ENCODE data around the gene NHLRC1. TPM values are rescaled to one million over a fixed set of nuclear protein-coding genes. Genes with fewer than 3 reads are reported as not detected.

The NHLRC1 gene
- polyA plus RNA-seq, 1 experiment = 1.4 TPM

- H3K4me3 ChIP-seq (ENCODE audit: low read depth, low read length) = no peak overlapping the region
- DNase-seq (ENCODE audit: low read depth, low spot score) = no peak
- CTCF ChIA-PET = no interaction called here
- no peaks in the 10 kb centered on the region for H3K9me3 ChIP-seq (ENCODE audit: control insufficient read depth, insufficient read depth, low read length)
- TF ChIP-seq CTCF (IDR thresholded peaks at IDR 0.05; ENCODE audit: low read depth, low read length) = no peak
- no peaks in the 10 kb centered on the region for H3K27me3 ChIP-seq (ENCODE audit: control insufficient read depth, insufficient read depth, low read length)
- POLR2A ChIA-PET = no interaction called here
- no peak overlapping the region for H3K27ac ChIP-seq (ENCODE audit: low read depth, low read length)
Observed at GRCh38 chr6:18165751-18166150, 43.3 kb upstream of the NHLRC1 start.

DNA sequence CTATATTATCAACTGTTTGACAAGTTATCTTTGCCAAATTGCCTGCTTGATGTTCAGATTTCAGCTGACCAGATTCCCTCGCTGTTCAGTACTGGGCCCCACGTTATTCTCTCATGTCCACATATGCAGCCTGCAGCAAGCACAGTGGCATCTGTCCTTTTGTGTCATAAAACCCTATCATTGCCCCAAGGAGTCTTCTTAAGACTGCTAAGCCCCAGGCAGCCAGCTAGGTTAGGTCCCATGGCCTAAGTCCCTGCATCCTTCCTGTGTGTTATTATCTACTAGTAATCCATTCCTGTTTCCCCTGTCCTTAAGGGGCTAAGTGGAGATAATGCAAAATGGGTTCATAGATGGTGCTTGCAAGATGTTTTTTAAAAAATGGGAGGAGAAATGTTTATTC is 39.9 kb upstream of the NHLRC1 start:
- Histone ChIP-seq H3K9me3 (ENCODE audit: control insufficient read depth, insufficient read depth, low read length) (no peaks in the 10 kb centered on the region), H3K4me3 (ENCODE audit: low read depth, low read length) (no peak overlapping the region), H3K27ac (ENCODE audit: low read depth, low read length) (no peak overlapping the region), H3K27me3 (ENCODE audit: control insufficient read depth, insufficient read depth, low read length) (no peaks in the 10 kb centered on the region)
- TF ChIP-seq CTCF (IDR thresholded peaks at IDR 0.05; ENCODE audit: low read depth, low read length) = no peak
- ChIA-PET CTCF (no interaction called here), POLR2A (no interaction called here)
- no peak for DNase-seq (ENCODE audit: low read depth, low spot score)

GRCh38 chr6:18161431-18161830 is 39.0 kb upstream of the NHLRC1 start:
- Histone ChIP-seq H3K27me3 (ENCODE audit: control insufficient read depth, insufficient read depth, low read length) (no peaks in the 10 kb centered on the region), H3K9me3 (ENCODE audit: control insufficient read depth, insufficient read depth, low read length) (no peaks in the 10 kb centered on the region), H3K4me3 (ENCODE audit: low read depth, low read length) (no peak overlapping the region), H3K27ac (ENCODE audit: low read depth, low read length) (no peak overlapping the region)
- no peak for TF ChIP-seq CTCF (IDR thresholded peaks at IDR 0.05; ENCODE audit: low read depth, low read length)
- POLR2A ChIA-PET = no interaction called here
- DNase-seq (ENCODE audit: low read depth, low spot score) = no peak
- CTCF ChIA-PET = no interaction called here

- no peak for TF ChIP-seq CTCF (IDR thresholded peaks at IDR 0.05; ENCODE audit: low read depth, low read length)
- no peak for DNase-seq (ENCODE audit: low read depth, low spot score)
- no peaks in the 10 kb centered on the region for H3K27me3 ChIP-seq (ENCODE audit: control insufficient read depth, insufficient read depth, low read length)
- H3K27ac ChIP-seq (ENCODE audit: low read depth, low read length) = no peak overlapping the region
- POLR2A ChIA-PET = no interaction called here
- H3K9me3 ChIP-seq (ENCODE audit: control insufficient read depth, insufficient read depth, low read length) = no peaks in the 10 kb centered on the region
- CTCF ChIA-PET = no interaction called here
- H3K4me3 ChIP-seq (ENCODE audit: low read depth, low read length) = no peak overlapping the region
Observed at GRCh38 chr6:18160911-18161310, 38.4 kb upstream of the NHLRC1 start.

GRCh38 chr6:18155864-18156421 is 33.5 kb upstream of the NHLRC1 start:
- TF ChIP-seq CTCF (IDR thresholded peaks at IDR 0.05; ENCODE audit: low read depth, low read length) = peak; percentile 42
- DNase-seq (ENCODE audit: low read depth, low spot score) = no peak
- ChIA-PET POLR2A (no interaction called here), CTCF (interaction anchor here (1.5 kb wide), 1 partner anchor 348 kb away, joined by 5 read pairs; no protein-coding TSS in a partner anchor)
- H3K4me3 ChIP-seq (ENCODE audit: low read depth, low read length) = peak overlapping the region; percentile 93
- H3K27me3 ChIP-seq (ENCODE audit: control insufficient read depth, insufficient read depth, low read length) = no peaks in the 10 kb centered on the region
- H3K27ac ChIP-seq (ENCODE audit: low read depth, low read length) = no peak overlapping the region
- H3K9me3 ChIP-seq (ENCODE audit: control insufficient read depth, insufficient read depth, low read length) = no peaks in the 10 kb centered on the region; the same call in 1 of the 2 replicates
